ENCODE results near the gene LAMC2.

Gene LAMC2

GRCh38 chr1:183255073-183255472 lies 69.0 kb downstream of the LAMC2 start:
- Histone ChIP-seq H3K27me3 (ENCODE audit: insufficient read depth, low read length, poor library complexity, severe bottlenecking) (no peaks in the 10 kb centered on the region), H3K9ac (ENCODE audit: low read depth, low read length, poor library complexity, severe bottlenecking) (no peak overlapping the region), H3K4me1 (ENCODE audit: insufficient read depth, low read length, poor library complexity, severe bottlenecking) (peaks cover 6% of the 10 kb centered on the region), H4K20me1 (ENCODE audit: insufficient read depth, low read length, poor library complexity, severe bottlenecking) (no peaks in the 10 kb centered on the region), H3F3A (ENCODE audit: low read depth) (no peaks in the 10 kb centered on the region), H3K4me2 (ENCODE audit: low read depth, low read length, poor library complexity, severe bottlenecking) (no peak overlapping the region), H3K36me3 (ENCODE audit: insufficient read depth, low read length) (no peaks in the 10 kb centered on the region), H3K79me2 (ENCODE audit: insufficient read depth, low read length) (no peaks in the 10 kb centered on the region), H3K4me3 (ENCODE audit: low read length, poor library complexity, severe bottlenecking) (no peak overlapping the region), H2AFZ (ENCODE audit: low read length) (no peak overlapping the region), H3K9me3 (ENCODE audit: insufficient read depth, low read depth, low read length) (no peaks in the 10 kb centered on the region), H3K9me2 (replicated peaks; ENCODE audit: low read depth, low read length) (no peaks in the 10 kb centered on the region)
- TF ChIP-seq, protein P1, sequence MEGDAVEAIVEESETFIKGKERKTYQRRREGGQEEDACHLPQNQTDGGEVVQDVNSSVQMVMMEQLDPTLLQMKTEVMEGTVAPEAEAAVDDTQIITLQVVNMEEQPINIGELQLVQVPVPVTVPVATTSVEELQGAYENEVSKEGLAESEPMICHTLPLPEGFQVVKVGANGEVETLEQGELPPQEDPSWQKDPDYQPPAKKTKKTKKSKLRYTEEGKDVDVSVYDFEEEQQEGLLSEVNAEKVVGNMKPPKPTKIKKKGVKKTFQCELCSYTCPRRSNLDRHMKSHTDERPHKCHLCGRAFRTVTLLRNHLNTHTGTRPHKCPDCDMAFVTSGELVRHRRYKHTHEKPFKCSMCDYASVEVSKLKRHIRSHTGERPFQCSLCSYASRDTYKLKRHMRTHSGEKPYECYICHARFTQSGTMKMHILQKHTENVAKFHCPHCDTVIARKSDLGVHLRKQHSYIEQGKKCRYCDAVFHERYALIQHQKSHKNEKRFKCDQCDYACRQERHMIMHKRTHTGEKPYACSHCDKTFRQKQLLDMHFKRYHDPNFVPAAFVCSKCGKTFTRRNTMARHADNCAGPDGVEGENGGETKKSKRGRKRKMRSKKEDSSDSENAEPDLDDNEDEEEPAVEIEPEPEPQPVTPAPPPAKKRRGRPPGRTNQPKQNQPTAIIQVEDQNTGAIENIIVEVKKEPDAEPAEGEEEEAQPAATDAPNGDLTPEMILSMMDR (conservative IDR thresholded peaks at IDR 0.05; ENCODE audit: low read length) = no peak
- TF ChIP-seq EZH2phosphoT487 (IDR thresholded peaks at IDR 0.05; ENCODE audit: borderline replicate concordance) = no peak

- H3K9me2 ChIP-seq (replicated peaks; ENCODE audit: low read depth, low read length) = no peaks in the 10 kb centered on the region
- H4K20me1 ChIP-seq (ENCODE audit: insufficient read depth, low read length, poor library complexity, severe bottlenecking) = no peaks in the 10 kb centered on the region
- H3K9ac ChIP-seq (ENCODE audit: low read depth, low read length, poor library complexity, severe bottlenecking) = no peak overlapping the region
- peaks cover 6% of the 10 kb centered on the region for H3K4me1 ChIP-seq (ENCODE audit: insufficient read depth, low read length, poor library complexity, severe bottlenecking)
- TF ChIP-seq, protein P1 (conservative IDR thresholded peaks at IDR 0.05; ENCODE audit: low read length) = no peak
- TF ChIP-seq EZH2phosphoT487 (IDR thresholded peaks at IDR 0.05; ENCODE audit: borderline replicate concordance) = no peak
- H3K4me3 ChIP-seq (ENCODE audit: low read length, poor library complexity, severe bottlenecking) = no peak overlapping the region
- no peaks in the 10 kb centered on the region for H3K9me3 ChIP-seq (ENCODE audit: insufficient read depth, low read depth, low read length)
- H3K27me3 ChIP-seq (ENCODE audit: insufficient read depth, low read length, poor library complexity, severe bottlenecking) = no peaks in the 10 kb centered on the region
- H3K4me2 ChIP-seq (ENCODE audit: low read depth, low read length, poor library complexity, severe bottlenecking) = no peak overlapping the region
- H3K36me3 ChIP-seq (ENCODE audit: insufficient read depth, low read length) = no peaks in the 10 kb centered on the region
- no peaks in the 10 kb centered on the region for H3K79me2 ChIP-seq (ENCODE audit: insufficient read depth, low read length)
- no peak overlapping the region for H2AFZ ChIP-seq (ENCODE audit: low read length)
- no peaks in the 10 kb centered on the region for H3F3A ChIP-seq (ENCODE audit: low read depth)
Measured at GRCh38 chr1:183259924-183260323, 73.9 kb downstream of the LAMC2 start.

GRCh38 chr1:183262628-183263200 lies 76.7 kb downstream of the LAMC2 start:
- no peaks in the 10 kb centered on the region for H3F3A ChIP-seq (ENCODE audit: low read depth)
- H3K4me1 ChIP-seq (ENCODE audit: insufficient read depth, low read length, poor library complexity, severe bottlenecking) = peaks cover 3% of the 10 kb centered on the region
- H3K4me2 ChIP-seq (ENCODE audit: low read depth, low read length, poor library complexity, severe bottlenecking) = no peak overlapping the region
- no peaks in the 10 kb centered on the region for H3K27me3 ChIP-seq (ENCODE audit: insufficient read depth, low read length, poor library complexity, severe bottlenecking)
- no peaks in the 10 kb centered on the region for H3K36me3 ChIP-seq (ENCODE audit: insufficient read depth, low read length)
- no peak for TF ChIP-seq EZH2phosphoT487 (IDR thresholded peaks at IDR 0.05; ENCODE audit: borderline replicate concordance)
- TF ChIP-seq, protein P1 (conservative IDR thresholded peaks at IDR 0.05; ENCODE audit: low read length) = no peak
- H3K9me2 ChIP-seq (replicated peaks; ENCODE audit: low read depth, low read length) = no peaks in the 10 kb centered on the region; the same call in 1 of the 2 replicates
- H3K9me3 ChIP-seq (ENCODE audit: insufficient read depth, low read depth, low read length) = no peaks in the 10 kb centered on the region
- no peaks in the 10 kb centered on the region for H4K20me1 ChIP-seq (ENCODE audit: insufficient read depth, low read length, poor library complexity, severe bottlenecking)
- no peak overlapping the region for H3K4me3 ChIP-seq (ENCODE audit: low read length, poor library complexity, severe bottlenecking)
- no peak overlapping the region for H3K9ac ChIP-seq (ENCODE audit: low read depth, low read length, poor library complexity, severe bottlenecking)
- H3K79me2 ChIP-seq (ENCODE audit: insufficient read depth, low read length) = no peaks in the 10 kb centered on the region
- no peak overlapping the region for H2AFZ ChIP-seq (ENCODE audit: low read length)

All from Loucy (cell line).